Activated gamma-delta T cell (primary cell): ENCODE measurements around the gene CASP3.

Experiments
- DNase-seq: peaks from one replicate; lab custom pipeline; 2025; lab: John Stamatoyannopoulos, UW

Gene CASP3

GRCh38 chr4:184596617-184597185, 52.5 kb downstream of the CASP3 start:
- DNase-seq, result no peak

GRCh38 chr4:184596044-184596616, 53.1 kb downstream of the CASP3 start:
- DNase-seq, result no peak

- no peak for DNase-seq
Measured at GRCh38 chr4:184595430-184595829, 53.8 kb downstream of the CASP3 start.

- DNase-seq, result no peak
Measured at GRCh38 chr4:184593461-184593860, 55.8 kb downstream of the CASP3 start.

- DNase-seq, result peak; percentile 4
Measured at GRCh38 chr4:184591747-184592270, 57.4 kb downstream of the CASP3 start.

GRCh38 chr4:184591070-184591677, 58.1 kb downstream of the CASP3 start:
- no peak for DNase-seq

- no peak for DNase-seq
Measured at GRCh38 chr4:184590196-184590595, 59.1 kb downstream of the CASP3 start.

GRCh38 chr4:184588893-184589292, 60.4 kb downstream of the CASP3 start:
- no peak for DNase-seq

- DNase-seq, result no peak
Measured at GRCh38 chr4:184587701-184588100, 61.5 kb downstream of the CASP3 start.

- no peak for DNase-seq
Measured at GRCh38 chr4:184587221-184587620, 62.0 kb downstream of the CASP3 start.

GRCh38 chr4:184583738-184584502, 65.3 kb downstream of the CASP3 start:
- DNase-seq, result no peak
